ENCODE data around the gene MATR3.

DNA sequence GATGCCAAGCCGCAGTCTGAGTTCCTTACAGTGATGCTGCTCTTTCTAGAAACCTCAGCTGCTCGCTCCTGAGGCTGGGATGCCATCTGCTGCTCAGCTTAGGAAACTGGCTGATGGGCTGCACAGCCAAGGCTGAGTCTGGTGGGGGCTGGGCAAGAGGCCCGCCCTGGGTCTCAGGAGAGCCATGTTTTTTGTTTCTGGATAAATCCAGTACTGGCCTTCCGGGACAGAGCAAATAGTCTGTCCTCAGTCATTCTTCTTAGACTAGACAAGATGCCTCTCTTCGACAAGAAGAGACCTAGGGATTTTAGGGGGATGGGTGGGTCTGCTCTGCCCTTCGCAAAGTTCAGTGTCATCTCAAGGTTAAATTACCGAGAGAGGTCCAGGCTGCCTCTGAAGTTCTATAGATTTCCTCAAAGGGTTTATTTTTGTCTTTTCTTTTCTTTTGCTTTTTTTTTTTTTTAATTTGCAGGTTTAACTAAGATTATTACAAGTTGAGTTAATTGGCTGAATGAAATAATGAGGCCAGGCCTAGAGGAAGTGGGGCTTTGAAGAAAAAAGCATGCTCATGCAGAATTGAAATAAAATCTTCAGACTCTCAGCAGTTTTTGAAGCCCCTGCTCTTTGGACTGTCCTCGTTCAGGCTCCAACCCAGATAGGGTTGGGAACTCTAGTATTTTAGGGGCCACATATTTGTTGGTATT, 30.6 kb upstream of the MATR3 start:
- peak; percentile 100 for TF ChIP-seq SMC3 (conservative IDR thresholded peaks at IDR 0.05; ENCODE audit: poor library complexity)
- TF ChIP-seq, protein P1, sequence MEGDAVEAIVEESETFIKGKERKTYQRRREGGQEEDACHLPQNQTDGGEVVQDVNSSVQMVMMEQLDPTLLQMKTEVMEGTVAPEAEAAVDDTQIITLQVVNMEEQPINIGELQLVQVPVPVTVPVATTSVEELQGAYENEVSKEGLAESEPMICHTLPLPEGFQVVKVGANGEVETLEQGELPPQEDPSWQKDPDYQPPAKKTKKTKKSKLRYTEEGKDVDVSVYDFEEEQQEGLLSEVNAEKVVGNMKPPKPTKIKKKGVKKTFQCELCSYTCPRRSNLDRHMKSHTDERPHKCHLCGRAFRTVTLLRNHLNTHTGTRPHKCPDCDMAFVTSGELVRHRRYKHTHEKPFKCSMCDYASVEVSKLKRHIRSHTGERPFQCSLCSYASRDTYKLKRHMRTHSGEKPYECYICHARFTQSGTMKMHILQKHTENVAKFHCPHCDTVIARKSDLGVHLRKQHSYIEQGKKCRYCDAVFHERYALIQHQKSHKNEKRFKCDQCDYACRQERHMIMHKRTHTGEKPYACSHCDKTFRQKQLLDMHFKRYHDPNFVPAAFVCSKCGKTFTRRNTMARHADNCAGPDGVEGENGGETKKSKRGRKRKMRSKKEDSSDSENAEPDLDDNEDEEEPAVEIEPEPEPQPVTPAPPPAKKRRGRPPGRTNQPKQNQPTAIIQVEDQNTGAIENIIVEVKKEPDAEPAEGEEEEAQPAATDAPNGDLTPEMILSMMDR (IDR thresholded peaks at IDR 0.05; ENCODE audit: poor library complexity, severe bottlenecking): peak; percentile 98
